Measurements from ENCODE around the gene SNX3. TPM values are rescaled to one million over a fixed set of nuclear protein-coding genes. Genes with fewer than 3 reads are reported as not detected.

SNX3 gene
- total RNA-seq, 2 experiments from 2014 or later: 39.8 to 40.8 TPM

- ChIA-PET POLR2A (no interaction called here), CTCF (no interaction called here)
- Mint-ChIP-seq H3K4me3 (no peak overlapping the region), H3K36me3 (ENCODE audit: low read depth) (peaks cover 4% of the 10 kb centered on the region), H3K27me3 (no peaks in the 10 kb centered on the region), H3K27ac (no peak overlapping the region), H3K4me1 (ENCODE audit: low read depth) (no peaks in the 10 kb centered on the region), H3K9me3 (no peaks in the 10 kb centered on the region)
- no peaks in the 10 kb centered on the region for H3K27me3 ChIP-seq (ENCODE audit: control insufficient read depth in 1 of 2, insufficient read depth in 2 of 2, low read length in 2 of 2)
- H3K36me3 ChIP-seq (ENCODE audit: insufficient read depth, low read length): no peaks in the 10 kb centered on the region
- intact Hi-C loops (cut with DNase I, micrococcal nuclease): no loop called here
- DNase-seq: no peak
- no peak for TF ChIP-seq CTCF (IDR thresholded peaks at IDR 0.05)
- no peaks in the 10 kb centered on the region for H3K9me3 ChIP-seq (ENCODE audit: control insufficient read depth in 1 of 2, insufficient read depth in 1 of 2, low read length in 2 of 2)
- no peak overlapping the region for H3K4me3 ChIP-seq (ENCODE audit: low read length)
- no peaks in the 10 kb centered on the region for H3K4me1 ChIP-seq (ENCODE audit: insufficient read depth, low read length)
- ATAC-seq (ENCODE audit: poor library complexity): no peak
- no peak overlapping the region for H3K27ac ChIP-seq (ENCODE audit: low read depth in 1 of 2, low read length in 2 of 2)
Measured at GRCh38 chr6:108200631-108201030, 60.2 kb downstream of the SNX3 start.

DNA sequence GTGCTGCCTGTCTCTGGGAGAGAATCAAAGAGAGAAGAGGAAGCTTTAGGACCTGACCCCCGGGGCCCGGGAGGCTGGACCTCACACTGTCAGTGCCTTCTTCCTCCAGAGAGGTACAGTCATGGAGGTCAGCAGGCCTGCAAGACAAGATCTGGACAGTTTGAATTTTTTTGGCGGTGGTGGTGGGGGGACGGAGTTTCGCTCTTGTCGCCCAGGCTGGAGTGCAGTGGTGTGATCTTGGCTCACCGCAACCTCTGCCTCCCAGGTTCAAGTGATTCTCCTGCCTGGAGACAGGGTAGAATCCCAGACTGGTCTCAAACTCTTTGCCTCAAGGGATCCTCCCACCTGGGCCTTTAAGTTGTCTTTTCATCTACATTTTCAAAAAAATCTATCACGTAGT, 60.7 kb downstream of the SNX3 start:
- no peak overlapping the region for H3K4me3 Mint-ChIP-seq
- no peaks in the 10 kb centered on the region for H3K27me3 Mint-ChIP-seq
- H3K27ac Mint-ChIP-seq: no peak overlapping the region
- H3K9me3 ChIP-seq (ENCODE audit: control insufficient read depth in 1 of 2, insufficient read depth in 1 of 2, low read length in 2 of 2): no peaks in the 10 kb centered on the region
- ATAC-seq (ENCODE audit: poor library complexity): no peak
- ChIA-PET POLR2A (no interaction called here), CTCF (no interaction called here)
- H3K36me3 ChIP-seq (ENCODE audit: insufficient read depth, low read length): no peaks in the 10 kb centered on the region
- no peaks in the 10 kb centered on the region for H3K27me3 ChIP-seq (ENCODE audit: control insufficient read depth in 1 of 2, insufficient read depth in 2 of 2, low read length in 2 of 2)
- no peak overlapping the region for H3K4me3 ChIP-seq (ENCODE audit: low read length)
- no peak overlapping the region for H3K27ac ChIP-seq (ENCODE audit: low read depth in 1 of 2, low read length in 2 of 2)
- no peak for TF ChIP-seq CTCF (IDR thresholded peaks at IDR 0.05)
- no peaks in the 10 kb centered on the region for H3K9me3 Mint-ChIP-seq
- no peak for DNase-seq
- H3K36me3 Mint-ChIP-seq (ENCODE audit: low read depth): no peaks in the 10 kb centered on the region
- H3K4me1 Mint-ChIP-seq (ENCODE audit: low read depth): no peaks in the 10 kb centered on the region
- no peaks in the 10 kb centered on the region for H3K4me1 ChIP-seq (ENCODE audit: insufficient read depth, low read length)
- intact Hi-C loops (cut with DNase I, micrococcal nuclease): no loop called here

- intact Hi-C loops (cut with DNase I, micrococcal nuclease): no loop called here
- Mint-ChIP-seq H3K27ac (no peak overlapping the region), H3K4me3 (no peak overlapping the region), H3K9me3 (no peaks in the 10 kb centered on the region), H3K27me3 (peaks cover 5% of the 10 kb centered on the region), H3K36me3 (ENCODE audit: low read depth) (no peaks in the 10 kb centered on the region), H3K4me1 (ENCODE audit: low read depth) (no peaks in the 10 kb centered on the region)
- ATAC-seq (ENCODE audit: poor library complexity) (no peak), DNase-seq (no peak)
- CTCF ChIA-PET: no interaction called here
- no peak overlapping the region for H3K27ac ChIP-seq (ENCODE audit: low read depth in 1 of 2, low read length in 2 of 2)
- no peaks in the 10 kb centered on the region for H3K9me3 ChIP-seq (ENCODE audit: control insufficient read depth in 1 of 2, insufficient read depth in 1 of 2, low read length in 2 of 2)
- H3K36me3 ChIP-seq (ENCODE audit: insufficient read depth, low read length): no peaks in the 10 kb centered on the region
- no peaks in the 10 kb centered on the region for H3K4me1 ChIP-seq (ENCODE audit: insufficient read depth, low read length)
- H3K4me3 ChIP-seq (ENCODE audit: low read length): no peak overlapping the region
- TF ChIP-seq CTCF (IDR thresholded peaks at IDR 0.05): no peak
- H3K27me3 ChIP-seq (ENCODE audit: control insufficient read depth in 1 of 2, insufficient read depth in 2 of 2, low read length in 2 of 2): no peaks in the 10 kb centered on the region
- POLR2A ChIA-PET: no interaction called here
Measured at GRCh38 chr6:108198761-108199498, 61.9 kb downstream of the SNX3 start.
